GM19467 (cell line): ENCODE measurements around the gene CHAC1.

Experiments used
- ATAC-seq: cut with Tn5 transposase; IDR thresholded peaks from one replicate; pipeline ENCODE4 v1.9.1; 2021; ENCODE audit warnings: mild to moderate bottlenecking, moderate library complexity; ENCODE audit not compliant: unreplicated experiment

CHAC1 gene, protein sequence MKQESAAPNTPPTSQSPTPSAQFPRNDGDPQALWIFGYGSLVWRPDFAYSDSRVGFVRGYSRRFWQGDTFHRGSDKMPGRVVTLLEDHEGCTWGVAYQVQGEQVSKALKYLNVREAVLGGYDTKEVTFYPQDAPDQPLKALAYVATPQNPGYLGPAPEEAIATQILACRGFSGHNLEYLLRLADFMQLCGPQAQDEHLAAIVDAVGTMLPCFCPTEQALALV

DNA sequence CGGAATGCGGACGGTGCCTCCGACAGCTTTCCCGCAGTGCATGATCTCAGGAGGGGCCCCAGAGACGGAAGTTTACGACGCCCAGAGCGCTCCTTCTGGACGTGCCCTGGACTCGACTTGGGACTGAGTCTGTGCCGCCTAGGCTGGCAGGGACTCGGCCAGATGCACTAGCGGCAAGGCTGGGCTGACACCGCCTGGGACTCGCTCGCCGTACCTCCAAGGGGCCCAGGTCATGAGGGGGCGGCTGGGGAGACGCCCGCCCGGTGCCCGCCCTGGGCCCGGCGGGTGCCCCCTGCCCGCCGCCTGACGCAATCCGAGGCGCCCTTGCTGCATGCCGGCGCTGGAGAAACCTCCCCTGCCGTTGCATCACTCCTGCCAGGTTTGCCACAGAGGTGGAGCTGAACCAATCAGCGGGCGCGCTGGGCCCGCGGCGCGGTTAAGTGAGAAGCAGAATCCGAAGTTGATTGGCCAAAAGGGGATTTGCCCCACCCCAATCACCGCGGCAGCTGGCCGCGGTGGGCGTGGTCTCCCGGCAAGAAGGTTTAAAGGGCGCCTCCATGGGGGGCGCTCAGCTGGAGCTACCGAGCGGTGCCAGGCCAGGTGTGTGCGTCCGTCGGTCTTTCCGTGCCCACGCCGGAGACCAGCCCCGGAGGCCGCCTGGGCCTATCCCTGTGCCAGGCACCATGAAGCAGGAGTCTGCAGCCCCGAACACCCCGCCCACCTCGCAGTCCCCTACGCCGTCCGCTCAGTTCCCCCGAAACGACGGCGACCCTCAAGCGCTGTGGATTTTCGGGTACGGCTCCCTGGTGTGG, at the start of gene CHAC1:
CHAC1 (plus strand) TSS at position 571 of the 812 bp plus-strand sequence; CDS start at position 684, 113 bp downstream.
- ATAC-seq, result peak; percentile 94

DNA sequence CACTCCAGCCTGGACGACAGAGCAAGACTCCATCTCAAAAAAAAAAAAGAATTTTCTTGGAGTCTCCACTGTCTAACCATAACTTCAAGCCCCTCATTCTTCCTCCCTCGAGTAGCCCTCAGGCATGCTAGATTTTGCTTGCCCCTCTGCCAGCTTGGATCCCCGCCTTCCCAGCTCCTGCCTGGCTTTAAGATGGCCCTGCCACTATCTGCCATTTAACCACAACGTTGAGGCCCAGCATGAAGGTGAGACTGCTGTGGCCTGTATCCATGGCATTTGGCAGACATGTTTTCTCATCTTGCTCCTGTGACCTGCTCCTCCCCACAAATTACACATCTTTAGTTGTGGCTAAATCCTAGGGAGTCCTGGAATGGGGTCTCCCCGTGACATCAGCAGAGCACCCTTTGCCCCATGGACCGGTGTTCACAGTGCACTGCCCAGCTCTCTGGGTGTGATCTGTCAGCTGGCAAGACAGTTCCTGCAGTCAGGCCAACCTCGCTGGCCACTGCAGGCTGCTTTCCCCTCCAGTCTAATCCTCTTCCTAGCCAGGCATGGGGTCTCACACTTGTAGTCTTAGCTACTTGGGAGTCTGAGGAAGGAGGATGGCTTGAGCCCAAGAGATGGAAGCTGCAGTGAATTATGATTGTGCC, 48.6 kb upstream of the CHAC1 start:
- ATAC-seq, result no peak

DNA sequence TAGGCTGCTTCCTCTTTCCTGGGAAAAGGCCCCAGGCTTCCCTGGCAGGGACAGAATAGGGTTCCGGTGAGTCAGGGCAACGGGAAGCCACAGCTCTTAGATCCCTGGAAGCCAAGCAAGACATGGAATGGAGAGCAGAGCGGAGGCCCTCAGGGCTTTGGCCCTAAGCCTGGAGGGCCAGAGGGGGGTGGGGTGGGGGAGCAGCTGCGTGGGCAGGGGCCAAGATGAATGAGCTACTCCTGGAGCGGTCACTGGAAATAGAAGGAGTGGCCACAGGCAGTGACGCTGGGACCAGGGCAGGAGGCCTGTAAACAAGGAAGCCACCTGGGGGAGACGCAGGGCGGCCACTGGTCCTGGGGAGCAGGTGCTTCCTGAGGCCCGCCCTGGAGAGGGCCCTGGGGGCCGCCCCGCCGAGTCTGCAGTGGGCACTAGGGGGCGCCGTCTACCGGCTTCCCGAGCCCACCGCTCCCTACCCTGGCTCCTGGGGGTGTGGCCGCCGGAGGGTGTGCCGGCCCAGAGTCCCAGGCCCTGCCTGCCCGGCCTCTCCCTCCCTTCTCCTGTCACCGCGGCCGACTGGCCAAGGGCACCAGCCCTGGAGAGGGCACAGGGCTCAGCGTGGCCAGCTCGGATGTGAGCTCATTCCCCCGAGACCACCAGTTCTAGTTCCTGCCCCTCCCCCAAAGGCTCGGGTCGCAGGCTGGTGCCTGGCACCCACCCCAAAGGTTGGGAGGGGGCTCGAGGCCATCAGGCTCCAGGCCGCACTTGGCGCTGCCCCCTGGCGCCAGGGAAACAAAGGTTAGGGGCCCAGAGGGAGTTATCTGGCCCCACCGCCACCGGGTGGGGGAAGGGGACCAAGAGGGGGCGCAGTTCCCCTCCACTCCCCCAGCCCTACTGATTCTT, 46.9 kb upstream of the CHAC1 start:
- ATAC-seq, result peak; percentile 50

DNA sequence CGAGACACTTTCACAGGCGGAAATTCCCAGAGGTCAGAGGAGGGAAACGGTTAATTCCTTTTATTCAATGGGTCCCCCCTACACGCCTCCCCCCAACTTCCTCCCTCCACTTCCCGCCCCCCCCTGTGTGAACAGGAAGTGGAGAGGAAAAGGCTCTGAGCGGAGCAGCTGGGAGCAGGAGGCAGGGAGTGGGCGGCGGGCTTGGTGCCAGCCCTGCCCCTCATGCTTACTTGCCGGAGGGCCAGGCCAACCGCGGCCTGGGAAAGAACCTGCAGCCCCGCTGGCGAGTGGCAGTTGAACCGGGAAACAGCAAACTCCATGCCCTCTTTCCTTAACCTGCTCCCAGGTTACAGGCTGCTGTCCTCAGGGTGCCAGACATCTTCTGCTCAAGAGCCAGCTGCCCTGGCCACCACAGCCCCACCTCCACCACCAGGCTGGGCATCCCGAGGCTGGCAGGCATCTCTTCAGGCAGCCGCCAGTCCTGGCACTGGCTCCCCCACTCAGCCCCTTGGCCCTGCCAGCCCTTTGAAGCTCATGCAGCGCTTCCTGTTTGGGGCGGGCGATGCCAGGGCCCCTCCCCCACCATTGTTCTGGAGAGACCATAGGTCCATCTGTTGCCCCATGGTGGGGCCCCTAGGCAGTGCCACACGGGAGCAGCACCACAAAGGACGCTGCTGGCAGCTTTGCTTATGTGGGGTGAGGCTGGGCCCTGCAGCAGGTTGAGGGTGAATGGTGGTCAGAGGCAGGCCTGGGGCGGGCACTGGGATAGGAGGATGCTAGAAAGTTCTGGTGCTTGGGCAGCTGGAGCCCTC, 46.1 kb upstream of the CHAC1 start:
- peak; percentile 8 for ATAC-seq

DNA sequence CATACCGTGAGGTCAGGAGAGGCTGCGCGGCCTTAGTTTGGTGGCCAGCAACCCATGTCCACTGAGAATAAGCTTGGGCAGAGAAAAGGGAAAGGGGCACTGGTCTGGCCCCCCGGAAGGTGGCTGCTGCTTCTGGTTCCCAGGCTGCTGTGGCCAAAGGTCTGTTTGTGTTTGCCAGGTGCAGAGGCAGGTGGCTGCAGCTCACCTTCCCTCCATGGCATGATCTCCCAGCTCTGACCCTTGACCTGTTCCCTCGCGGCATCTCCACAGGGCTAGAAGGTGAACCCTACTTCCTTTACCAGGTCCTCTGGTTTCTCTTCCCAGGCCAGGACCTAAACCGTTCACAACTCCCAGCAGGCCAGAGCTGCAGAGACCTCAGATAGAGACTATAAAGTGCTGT, 45.2 kb upstream of the CHAC1 start:
- ATAC-seq, result no peak

DNA sequence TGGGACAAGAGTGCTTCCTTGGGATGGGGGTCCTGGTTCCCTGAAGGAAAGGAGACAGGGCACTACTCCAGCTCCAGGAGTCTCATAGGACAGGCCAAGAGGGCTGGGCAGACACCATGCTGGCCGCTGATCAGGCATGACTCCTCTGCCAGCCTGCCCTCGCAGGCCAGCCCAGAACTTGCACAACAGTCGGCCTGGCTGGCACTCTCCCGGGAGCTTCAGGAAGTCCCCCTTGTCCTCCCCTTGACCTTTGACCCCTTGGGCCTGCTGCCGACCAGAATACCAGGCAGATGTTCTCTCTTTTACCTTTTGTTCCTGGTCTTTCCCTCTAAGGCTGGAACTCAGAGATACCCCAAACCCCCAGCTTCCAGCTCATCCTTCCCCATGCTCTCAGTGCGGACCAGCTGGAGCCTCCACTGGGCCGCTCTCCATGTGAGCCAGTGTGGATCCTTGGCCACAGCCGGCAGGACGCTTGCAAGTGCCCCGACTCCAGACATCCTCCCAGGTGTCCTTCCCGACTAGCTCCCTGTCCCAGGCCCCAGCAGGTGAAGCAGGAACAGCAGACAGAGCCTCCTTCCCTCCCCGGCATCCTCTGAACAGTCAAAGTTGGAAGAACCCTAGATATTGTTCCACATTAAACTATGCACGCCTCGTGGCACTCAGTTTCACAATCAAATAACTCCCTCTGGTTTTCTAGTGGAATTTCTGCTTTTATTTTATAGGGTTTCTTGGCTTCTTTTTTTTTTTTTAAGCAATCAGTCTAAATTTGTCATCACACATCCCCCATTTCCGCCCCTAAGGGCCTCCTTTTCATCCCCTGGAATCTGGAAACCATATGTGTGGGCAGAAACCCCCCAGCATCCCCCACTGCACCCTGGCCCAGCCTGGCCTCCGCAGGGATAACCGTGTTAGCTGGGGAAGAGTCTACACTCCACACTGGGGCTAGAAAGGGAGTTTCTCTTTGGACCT, 43.3 kb upstream of the CHAC1 start:
- no peak for ATAC-seq

DNA sequence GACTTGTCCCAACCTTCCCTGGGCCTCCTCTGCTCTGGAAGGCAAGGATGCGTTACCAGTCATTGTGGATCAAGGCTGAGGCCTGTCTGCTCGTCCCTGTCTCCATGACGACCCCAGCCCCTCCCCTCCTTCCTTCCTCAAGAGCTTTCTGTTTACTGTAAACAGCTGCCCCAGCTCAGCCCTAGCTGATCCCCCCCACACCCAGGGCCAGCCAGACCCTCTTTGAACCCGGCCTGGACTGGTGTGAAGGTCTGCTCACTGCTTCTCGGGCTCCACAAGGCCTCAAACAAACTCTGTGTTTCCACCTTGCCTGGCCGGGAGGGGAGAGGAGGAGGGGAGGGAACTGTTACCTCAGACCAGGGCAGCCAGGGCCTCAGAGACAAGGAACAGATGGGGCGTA, 42.1 kb upstream of the CHAC1 start:
- ATAC-seq, result no peak

DNA sequence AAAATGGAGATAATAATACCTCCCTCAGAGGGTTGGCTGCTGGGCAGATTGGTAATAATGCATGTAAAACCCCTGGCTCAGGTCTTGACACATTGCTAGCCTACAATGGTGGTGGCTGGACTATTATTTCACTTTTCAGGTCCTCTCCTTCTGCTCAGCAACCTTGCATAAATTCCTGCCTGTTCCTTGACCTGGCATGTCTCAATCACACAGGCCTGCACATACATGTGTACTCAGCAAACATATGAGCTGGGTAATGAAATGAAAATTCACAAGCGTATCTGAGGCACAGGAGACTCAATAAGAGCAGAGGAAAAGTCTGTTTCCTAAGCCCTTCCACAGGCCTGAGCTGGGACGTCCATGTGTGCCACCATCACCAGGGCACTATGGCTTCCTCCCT, 41.6 kb upstream of the CHAC1 start:
- ATAC-seq, result no peak

DNA sequence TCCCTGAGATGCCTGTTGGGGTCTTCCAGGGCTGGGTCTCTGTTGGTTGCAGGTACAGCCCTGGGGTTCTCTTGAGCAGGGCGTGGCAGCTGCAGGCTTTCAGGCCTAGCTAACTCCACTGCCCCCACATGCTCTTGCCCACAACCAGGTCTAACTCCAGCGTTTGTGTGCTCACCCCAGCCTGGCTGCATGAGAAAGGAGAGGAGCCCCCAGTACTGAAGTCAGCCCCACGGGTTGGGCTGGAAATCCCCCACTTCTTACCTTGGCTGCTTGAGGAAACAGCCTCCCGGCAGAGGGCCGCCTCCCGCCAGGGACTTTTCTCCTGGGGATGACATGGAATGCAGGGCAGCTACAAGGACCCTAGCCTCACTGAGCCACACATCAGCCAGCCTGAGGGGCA, 40.8 kb upstream of the CHAC1 start:
- no peak for ATAC-seq

DNA sequence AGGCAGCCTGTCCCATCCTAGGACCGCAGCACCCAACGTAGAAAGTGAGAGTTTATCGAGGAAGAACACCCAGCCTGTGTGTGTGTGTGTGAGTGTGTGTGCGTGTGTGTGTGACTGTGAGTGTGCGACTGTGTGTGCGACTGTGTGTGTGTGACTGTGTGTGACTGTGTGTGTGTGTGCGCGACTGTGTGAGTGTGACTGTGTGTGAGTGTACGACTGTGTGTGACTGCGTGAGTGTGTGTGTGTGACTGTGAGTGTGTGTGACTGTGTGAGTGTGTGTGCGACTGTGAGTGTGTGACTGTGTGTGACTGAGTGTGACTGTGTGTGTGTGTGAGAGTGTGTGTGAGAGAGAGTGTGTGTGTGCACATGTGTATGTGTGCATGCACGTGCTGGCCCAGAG, 39.3 kb upstream of the CHAC1 start:
- ATAC-seq, result no peak

DNA sequence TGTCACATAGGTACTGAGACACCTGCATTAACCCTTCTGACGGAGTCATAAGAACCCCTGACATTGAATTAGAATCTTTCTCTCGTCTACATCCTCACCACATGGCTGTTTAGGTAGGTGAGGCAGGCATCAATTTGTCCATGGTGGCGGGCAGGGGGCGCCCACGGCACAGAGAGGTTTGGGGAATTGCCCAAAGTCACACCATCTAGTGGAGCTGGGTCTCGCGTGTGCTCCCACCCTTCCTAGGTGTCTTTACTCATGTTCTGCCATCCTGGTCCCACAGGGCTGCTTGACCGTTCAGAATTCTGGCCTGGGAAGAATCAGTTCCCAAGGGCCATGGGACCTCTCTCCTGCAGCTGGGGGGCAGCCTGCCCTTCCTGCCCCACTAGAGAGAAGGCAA, 38.8 kb upstream of the CHAC1 start:
- ATAC-seq, result no peak

DNA sequence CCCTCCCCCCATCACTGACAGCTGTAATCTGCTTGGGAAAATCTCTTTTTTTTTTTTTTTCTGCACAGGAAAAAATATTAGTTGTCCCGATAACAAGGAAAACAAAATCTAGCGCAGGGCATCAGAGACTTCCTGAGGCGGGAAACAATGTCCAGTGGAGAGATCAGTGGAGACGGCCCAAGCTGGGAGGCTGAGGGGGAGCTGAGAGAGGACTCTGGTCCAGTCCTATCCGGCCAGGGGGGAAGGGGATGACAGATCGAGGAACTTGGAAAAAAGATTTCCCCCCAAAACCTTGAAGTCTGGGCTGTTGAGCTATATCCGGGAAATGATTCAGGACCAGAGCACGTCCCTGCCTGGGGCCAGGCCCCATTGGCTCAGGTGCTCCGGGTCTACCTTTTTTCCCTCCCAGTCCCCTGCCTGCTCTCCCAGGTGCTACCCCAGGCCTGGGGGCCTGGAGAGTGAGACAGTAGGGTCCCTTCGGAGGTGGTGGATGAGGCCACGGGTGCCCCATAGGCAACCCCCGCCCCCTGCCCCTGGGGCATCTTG, 38.1 kb upstream of the CHAC1 start:
- no peak for ATAC-seq

DNA sequence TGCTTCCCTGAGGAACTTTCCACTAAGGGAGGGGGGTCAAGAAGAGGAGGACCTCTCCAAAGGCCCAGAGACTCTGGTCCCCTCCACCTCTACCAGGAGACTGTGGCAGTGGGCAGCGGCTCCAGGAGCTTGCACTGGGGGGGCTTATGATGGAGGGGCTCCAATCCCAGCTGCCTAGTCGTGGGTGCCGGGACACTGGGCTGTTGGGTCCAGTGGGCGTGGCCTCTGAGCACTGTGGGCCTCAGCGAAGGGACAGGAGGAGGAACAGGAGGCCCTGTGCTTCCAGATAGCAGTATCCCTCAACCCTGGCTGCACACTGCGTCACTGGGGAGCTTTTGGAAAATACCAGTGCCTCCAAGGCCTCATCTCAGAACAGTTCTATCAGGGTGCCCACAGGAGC, 37.6 kb upstream of the CHAC1 start:
- no peak for ATAC-seq

DNA sequence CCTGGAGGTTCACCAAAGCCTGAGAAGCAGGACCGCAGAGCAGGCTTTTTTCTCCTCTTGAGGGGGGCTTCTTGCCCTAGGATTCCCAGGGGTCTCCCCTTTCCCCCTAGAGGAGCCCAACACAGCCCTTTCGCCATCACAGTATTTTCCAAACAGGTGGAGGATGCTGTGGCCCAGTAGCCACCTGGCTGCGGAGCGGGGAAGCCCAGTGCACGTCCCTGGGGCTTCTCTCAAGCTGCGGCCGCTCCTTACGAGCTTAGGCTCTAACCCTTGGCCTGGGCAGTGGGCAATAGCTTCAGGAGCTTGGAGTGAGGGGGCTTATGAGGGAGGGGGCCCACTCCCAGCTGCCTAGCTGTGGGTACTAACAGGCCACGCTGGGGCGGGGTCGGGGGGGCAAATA, 35.7 kb upstream of the CHAC1 start:
- no peak for ATAC-seq

DNA sequence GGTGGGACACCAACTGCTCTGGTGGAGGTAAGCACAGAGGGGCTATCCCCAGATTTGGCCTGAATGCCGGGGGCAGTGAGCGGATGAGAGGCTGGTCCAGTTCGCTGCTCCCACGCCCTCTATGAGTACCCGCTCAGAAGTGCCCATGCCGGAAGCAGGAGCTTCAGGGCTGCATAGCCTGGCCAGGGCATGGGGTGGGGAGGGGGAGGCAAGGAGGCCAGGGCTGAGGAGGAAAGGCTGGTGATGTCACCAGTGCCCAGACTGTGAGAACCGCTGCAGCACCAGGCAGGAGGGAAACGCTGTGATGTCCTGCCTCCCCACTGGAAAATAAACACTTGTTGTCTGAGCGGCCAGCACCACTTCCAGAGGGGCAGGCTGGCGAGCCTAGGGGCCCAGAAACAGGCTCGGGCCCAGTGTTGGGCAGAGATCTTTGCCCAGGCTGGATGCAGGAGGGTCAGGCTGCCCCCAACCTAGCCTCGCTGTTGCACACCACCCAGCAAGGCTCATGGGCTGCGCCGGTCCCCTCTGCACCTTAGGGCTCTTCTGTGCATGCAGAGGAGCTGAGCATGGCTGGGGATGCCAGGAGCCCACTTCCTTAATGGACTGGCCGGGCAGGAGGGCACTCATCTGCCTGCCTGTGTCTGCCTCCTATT, 35.0 kb upstream of the CHAC1 start:
- no peak for ATAC-seq

DNA sequence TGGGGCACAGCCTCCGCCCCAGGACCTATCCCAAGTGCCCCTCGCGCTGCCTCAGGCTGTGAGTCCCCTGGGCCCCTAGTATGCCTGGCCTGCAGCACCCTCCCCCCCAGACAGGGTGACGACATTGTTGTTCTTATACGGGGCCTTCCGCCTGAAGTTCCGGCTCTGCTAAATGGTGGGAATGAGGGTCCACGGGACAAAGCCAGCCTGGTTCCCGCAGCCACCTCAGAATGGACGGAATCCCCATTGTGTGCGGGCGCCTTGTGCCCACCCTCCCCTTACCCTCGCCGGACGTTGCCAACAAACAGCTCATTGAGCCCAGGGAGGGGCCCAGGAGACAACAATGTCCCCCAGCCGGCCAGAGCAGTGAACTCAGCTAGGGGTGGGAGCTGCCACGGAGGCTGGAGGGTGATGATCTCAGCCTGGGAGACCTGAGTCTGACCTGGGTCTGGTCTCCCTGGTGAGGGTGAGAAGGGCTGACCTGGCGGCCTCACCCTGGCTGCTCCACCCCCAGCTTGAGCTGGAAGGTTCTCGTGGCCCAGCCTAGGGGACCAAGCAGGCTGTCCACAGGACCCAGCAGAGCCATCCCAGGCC, 34.4 kb upstream of the CHAC1 start:
- ATAC-seq, result no peak

DNA sequence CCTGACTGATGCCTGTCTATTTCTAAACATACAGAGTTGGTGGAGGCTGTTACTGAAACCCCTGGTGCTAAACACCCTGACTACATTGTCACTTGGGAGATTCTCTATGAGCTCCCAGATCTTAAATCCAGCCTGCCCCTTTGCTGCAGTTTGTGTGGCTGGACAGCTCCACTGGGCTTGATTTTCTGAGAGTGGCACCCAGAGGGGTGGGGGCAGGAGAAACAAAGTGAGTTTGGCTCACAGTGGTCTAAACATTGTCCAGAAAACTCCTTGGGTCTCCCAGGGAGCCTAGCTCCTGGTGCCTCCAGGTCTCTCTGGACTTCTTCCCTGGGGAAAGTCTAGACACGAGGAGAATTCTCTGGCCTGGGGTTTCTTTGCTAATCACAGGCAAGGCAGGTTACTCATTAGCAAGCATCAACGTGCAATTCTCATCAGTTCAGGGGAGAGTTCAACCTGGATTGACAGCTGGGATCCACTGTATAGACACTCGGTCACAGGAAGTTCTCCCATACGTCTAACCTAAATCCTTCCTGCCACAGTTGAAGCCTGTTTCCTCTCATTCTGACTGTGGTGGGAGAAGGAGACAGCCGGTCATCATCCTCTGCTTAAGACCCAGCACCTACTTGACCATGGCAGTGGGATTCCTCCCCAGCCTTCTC, 31.2 kb upstream of the CHAC1 start:
- no peak for ATAC-seq
